GM18867 (cell line): Measurements from ENCODE around the gene SLC30A2.
"Not testable (repeated sequence)": the region's sequence is repeated elsewhere in the genome, so short reads cannot be mapped to it uniquely, and the experiment has no call there.

Experiments
- ATAC-seq: cut with Tn5 transposase; IDR thresholded peaks from one replicate; pipeline ENCODE4 v1.9.1; 2021; ENCODE audit warnings: mild to moderate bottlenecking, moderate library complexity; ENCODE audit not compliant: unreplicated experiment

Gene SLC30A2

GRCh38 chr1:26045722-26046245 lies at the start of gene SLC30A2:
TSS of gene SLC30A2 (minus strand) at chr1:26046118. CDS start at chr1:26045896, 222 bp downstream.
- ATAC-seq = no peak

GRCh38 chr1:26094677-26095383 lies 48.9 kb upstream of the SLC30A2 start:
- ATAC-seq = no peak

- no peak for ATAC-seq
Measured at GRCh38 chr1:26094076-26094669, 48.3 kb upstream of the SLC30A2 start.

- ATAC-seq = not testable (repeated sequence)
Measured at GRCh38 chr1:26093569-26093968, 47.7 kb upstream of the SLC30A2 start.

- no peak for ATAC-seq
Measured at GRCh38 chr1:26092422-26092821, 46.5 kb upstream of the SLC30A2 start.

- no peak for ATAC-seq
Measured at GRCh38 chr1:26090893-26091292, 45.0 kb upstream of the SLC30A2 start.

- no peak for ATAC-seq
Measured at GRCh38 chr1:26089125-26089524, 43.2 kb upstream of the SLC30A2 start.

GRCh38 chr1:26084844-26085243 lies 38.9 kb upstream of the SLC30A2 start:
- no peak for ATAC-seq

GRCh38 chr1:26084091-26084561 lies 38.2 kb upstream of the SLC30A2 start:
- no peak for ATAC-seq

GRCh38 chr1:26083208-26083607 lies 37.3 kb upstream of the SLC30A2 start:
- no peak for ATAC-seq

- ATAC-seq = no peak
Measured at GRCh38 chr1:26082020-26082350, 36.1 kb upstream of the SLC30A2 start.

- ATAC-seq = no peak
Measured at GRCh38 chr1:26081267-26082019, 35.5 kb upstream of the SLC30A2 start.

GRCh38 chr1:26079960-26080814 lies 34.3 kb upstream of the SLC30A2 start:
- ATAC-seq = no peak

- no peak for ATAC-seq
Measured at GRCh38 chr1:26079178-26079563, 33.3 kb upstream of the SLC30A2 start.

- no peak for ATAC-seq
Measured at GRCh38 chr1:26078286-26079177, 32.6 kb upstream of the SLC30A2 start.

- ATAC-seq = no peak
Measured at GRCh38 chr1:26077524-26077923, 31.6 kb upstream of the SLC30A2 start.

GRCh38 chr1:26075421-26076144 lies 29.7 kb upstream of the SLC30A2 start:
- no peak for ATAC-seq

GRCh38 chr1:26072305-26072704 lies 26.4 kb upstream of the SLC30A2 start:
- no peak for ATAC-seq

- ATAC-seq = no peak
Measured at GRCh38 chr1:26070963-26071342, 25.0 kb upstream of the SLC30A2 start.
